ENCODE results near the gene STEEP1. TPM values are rescaled to one million over a fixed set of nuclear protein-coding genes. Genes with fewer than 3 reads are reported as not detected.

STEEP1 gene
- polyA plus RNA-seq, 2 of the 4 experiments (the other 2 are of a cell fraction), result 37.8 to 40.7 TPM

GRCh38 chrX:119573840-119574393 is 8.7 kb upstream of the STEEP1 start:
- ATAC-seq (peak; percentile 44 to 62; a peak in 5 of 6 replicates), DNase-seq (ENCODE audit: low read depth in 1 of 2, low spot score in 1 of 2) (peak; percentile 44 to 57), FAIRE-seq (no peak)
- TF ChIP-seq HOXB13 (CRISPR knock-in tag; IDR thresholded peaks at IDR 0.05; ENCODE audit: low read depth), result no peak
- TF ChIP-seq RARB (CRISPR knock-in tag; IDR thresholded peaks at IDR 0.05), result no peak
- ChIA-PET CTCF (interaction anchor here (0.7 to 1.3 kb wide), 8 partner anchors 9 to 61 kb away, joined by 3 to 6 read pairs (median 3); partner anchors contain the start of gene STEEP1), POLR2A (interaction anchor here (0.5 to 2.7 kb wide), 10 partner anchors 8 to 297 kb away, joined by 3 to 17 read pairs (median 4); partner anchors contain the start of genes NDUFA1, NKRF, RNF113A and RPL39)
- Histone ChIP-seq H3K9me3 (no peaks in the 10 kb centered on the region), H3K4me2 (peak overlapping the region; percentile 78), H3K4me3 (peak overlapping the region; percentile 88), H3K27ac (peak overlapping the region; percentile 89 to 99), H3K4me1 (peaks cover 10% of the 10 kb centered on the region; the same call in 2 of the 3 replicates)
- WGBS (ENCODE audit: missing lambda C conversion rate), result under 1% methylated on average over 30 of the region's 30 CpGs

GRCh38 chrX:119573222-119573621 is 8.0 kb upstream of the STEEP1 start:
- FAIRE-seq (peak; percentile 13), DNase-seq (ENCODE audit: low read depth in 1 of 2, low spot score in 1 of 2) (no peak), ATAC-seq (no peak)
- Histone ChIP-seq H3K4me2 (peak overlapping the region; percentile 78), H3K27ac (peak overlapping the region in 1 of 2 experiments; percentile 99; a peak in 3 of 6 replicates), H3K4me3 (peak overlapping the region; percentile 88), H3K4me1 (peaks cover 10% of the 10 kb centered on the region; the same call in 2 of the 3 replicates), H3K9me3 (no peaks in the 10 kb centered on the region)
- TF ChIP-seq TP53 (CRISPR knock-in tag; IDR thresholded peaks at IDR 0.05) (no peak), POLR2AphosphoS2 (conservative IDR thresholded peaks at IDR 0.05; ENCODE audit: low read length) (no peak), HOXA7 (CRISPR knock-in tag; IDR thresholded peaks at IDR 0.05) (no peak), ESRRA (IDR thresholded peaks at IDR 0.05; ENCODE audit: borderline replicate concordance, low read length) (no peak), MAFK (IDR thresholded peaks at IDR 0.05; ENCODE audit: partially characterized antibody) (no peak), SREBF2 (IDR thresholded peaks at IDR 0.05) (no peak), CHD2 (IDR thresholded peaks at IDR 0.05; ENCODE audit: low read length, partially characterized antibody) (no peak), KDM5A (IDR thresholded peaks at IDR 0.05) (no peak), PHF8 (IDR thresholded peaks at IDR 0.05; ENCODE audit: borderline replicate concordance, low read depth) (no peak), EHMT2 (IDR thresholded peaks at IDR 0.05; ENCODE audit: low read depth) (no peak), ELK1 (IDR thresholded peaks at IDR 0.05; ENCODE audit: low read depth, low read length) (no peak), JUN (IDR thresholded peaks at IDR 0.05) (no peak), RARB (CRISPR knock-in tag; IDR thresholded peaks at IDR 0.05) (no peak), HOXB13 (CRISPR knock-in tag; IDR thresholded peaks at IDR 0.05; ENCODE audit: low read depth) (no peak), ZC3H11A (IDR thresholded peaks at IDR 0.05) (no peak), HMGXB4 (CRISPR knock-in tag; IDR thresholded peaks at IDR 0.05; ENCODE audit: borderline replicate concordance) (no peak), HOXB5 (CRISPR knock-in tag; IDR thresholded peaks at IDR 0.05) (no peak), NPAS2 (CRISPR knock-in tag; IDR thresholded peaks at IDR 0.05; ENCODE audit: borderline replicate concordance) (no peak), PBX3 (IDR thresholded peaks at IDR 0.05) (no peak), CBX8 (IDR thresholded peaks at IDR 0.05) (no peak)
- 89% methylated on average over 3 of the region's 3 CpGs for WGBS (ENCODE audit: missing lambda C conversion rate)
- POLR2A ChIA-PET, result interaction anchor here (2.7 kb wide), 1 partner anchor 33 kb away, joined by 17 read pairs; the partner anchor contains the start of gene NKRF
- CTCF ChIA-PET, result interaction anchor here (1.1 to 1.2 kb wide), 2 partner anchors 8 to 16 kb away, joined by 3 to 6 read pairs; partner anchors contain the start of gene STEEP1
